HT-29 (cell line): ENCODE results near the gene PLGRKT. TPM values are rescaled to one million over a fixed set of nuclear protein-coding genes. Genes with fewer than 3 reads are reported as not detected.
"Not testable (repeated sequence)": the region's sequence is repeated elsewhere in the genome, so short reads cannot be mapped to it uniquely, and the experiment has no call there.

ENCODE experiments used
- DNase-seq: peaks from one replicate; pipeline ENCODE4 v3.0.0-alpha.2; 2015; ENCODE audit warnings: low spot score
- total RNA-seq: library from RNA; depleted of rRNA; stranded (reverse); fragments of >200 nt; shearing (Covaris generic); gene quantifications from 2 replicates; pipeline ENCODE4 v1.2.3, GENCODE V29; 2014

PLGRKT gene
- total RNA-seq, 1 experiment from 2014 or later = 4.1 TPM

DNA sequence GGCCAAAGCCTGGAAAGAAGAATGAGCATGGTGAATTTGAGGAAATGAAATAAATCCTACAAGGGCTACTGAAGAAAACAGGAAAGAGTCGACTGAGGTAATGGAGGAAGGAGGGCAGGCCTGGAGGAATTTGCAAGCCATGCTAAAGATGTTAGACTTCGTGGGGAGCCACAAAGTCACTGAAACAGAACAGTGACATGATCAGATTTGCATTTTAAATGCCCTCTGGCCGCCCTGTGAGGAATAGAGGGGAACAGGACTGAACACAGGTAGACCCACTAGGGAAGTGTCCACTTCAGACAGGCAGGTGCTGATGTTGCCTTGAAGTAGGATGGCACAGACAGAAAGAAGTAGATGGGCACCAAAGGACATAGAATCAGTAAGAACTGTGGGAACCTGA is 55.2 kb downstream of the PLGRKT start:
- no peak for DNase-seq

DNA sequence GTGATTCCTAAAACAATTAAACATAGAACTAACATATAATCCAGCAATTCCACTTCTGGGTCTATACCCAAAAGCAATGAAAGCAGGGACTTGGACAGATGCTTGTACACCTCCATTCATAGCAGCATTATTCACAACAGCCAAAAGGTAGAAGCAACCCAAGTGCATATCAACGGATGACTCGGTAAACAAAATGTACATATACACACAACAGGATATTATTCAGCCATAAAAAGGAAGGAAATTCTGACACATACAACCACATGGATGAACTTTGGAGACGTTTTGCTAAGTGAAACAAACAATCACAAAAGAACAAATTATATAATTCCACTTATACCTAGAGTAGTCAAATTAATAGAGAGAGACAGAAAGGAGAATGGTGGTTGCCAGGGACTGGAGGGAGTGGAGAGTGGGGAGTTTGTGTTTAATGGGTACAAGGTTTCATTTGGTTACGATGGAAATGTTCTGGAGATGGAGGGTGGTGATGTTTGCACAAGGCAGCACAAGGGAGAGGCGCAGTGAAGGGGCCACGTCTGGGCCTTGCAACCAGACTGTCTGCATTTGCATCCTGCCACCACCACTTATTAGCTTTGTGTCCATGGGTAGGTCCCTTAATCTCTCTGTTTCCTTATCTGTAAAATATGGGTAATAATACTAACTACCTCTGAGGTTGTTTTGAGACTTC is 61.8 kb downstream of the PLGRKT start:
- DNase-seq = peak; percentile 1

DNA sequence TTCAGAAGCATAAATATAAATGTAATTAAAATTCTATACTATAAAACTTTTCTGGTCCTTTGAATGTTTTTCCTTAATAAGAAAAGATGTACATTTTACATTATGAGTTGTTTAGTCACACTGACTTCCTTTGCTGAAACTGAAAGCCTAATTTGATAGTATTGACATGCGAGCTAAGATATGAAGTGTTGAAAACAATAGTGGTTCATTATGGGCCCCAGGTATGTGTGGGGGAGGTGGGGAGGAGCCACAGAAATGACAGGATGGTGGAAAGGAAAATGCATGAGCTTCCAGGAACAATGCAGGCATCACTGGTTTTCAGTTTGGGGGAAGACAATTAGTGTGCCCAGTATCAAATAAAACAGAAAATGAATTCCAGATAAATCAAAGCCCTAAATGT is 62.6 kb downstream of the PLGRKT start:
- no peak for DNase-seq

DNA sequence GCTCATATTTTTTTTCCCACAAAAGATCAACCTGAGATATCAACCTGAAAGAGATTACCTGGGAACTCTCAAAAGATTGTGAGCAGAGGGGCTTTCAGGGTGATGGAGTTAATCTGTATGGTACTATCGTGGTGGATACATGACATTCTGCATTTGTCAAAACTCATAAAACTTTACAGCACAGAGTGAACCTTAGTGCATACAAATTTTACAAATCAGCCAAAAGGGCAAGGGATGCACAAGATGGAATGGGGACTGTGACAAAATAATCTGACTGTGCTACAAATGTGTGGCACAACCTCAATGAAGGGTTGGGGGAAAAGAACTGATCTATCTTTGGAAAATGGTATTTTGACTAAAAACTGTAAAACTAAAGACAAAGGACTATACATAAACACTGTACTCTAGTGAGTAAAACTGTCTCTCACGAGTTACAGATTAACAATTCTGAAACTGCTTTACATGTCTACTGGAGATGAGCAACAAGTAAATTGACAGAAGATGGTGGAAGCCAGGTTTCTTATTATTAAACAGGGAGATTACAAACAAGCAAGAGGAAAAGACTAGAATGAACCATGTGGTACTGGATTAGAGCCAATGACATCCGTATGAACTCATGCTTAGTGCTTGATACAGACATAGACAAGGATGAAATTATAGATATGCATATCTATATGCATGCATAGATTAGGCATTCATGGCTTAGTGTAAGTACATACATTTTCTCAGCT is 73.3 kb downstream of the PLGRKT start:
- no peak for DNase-seq

DNA sequence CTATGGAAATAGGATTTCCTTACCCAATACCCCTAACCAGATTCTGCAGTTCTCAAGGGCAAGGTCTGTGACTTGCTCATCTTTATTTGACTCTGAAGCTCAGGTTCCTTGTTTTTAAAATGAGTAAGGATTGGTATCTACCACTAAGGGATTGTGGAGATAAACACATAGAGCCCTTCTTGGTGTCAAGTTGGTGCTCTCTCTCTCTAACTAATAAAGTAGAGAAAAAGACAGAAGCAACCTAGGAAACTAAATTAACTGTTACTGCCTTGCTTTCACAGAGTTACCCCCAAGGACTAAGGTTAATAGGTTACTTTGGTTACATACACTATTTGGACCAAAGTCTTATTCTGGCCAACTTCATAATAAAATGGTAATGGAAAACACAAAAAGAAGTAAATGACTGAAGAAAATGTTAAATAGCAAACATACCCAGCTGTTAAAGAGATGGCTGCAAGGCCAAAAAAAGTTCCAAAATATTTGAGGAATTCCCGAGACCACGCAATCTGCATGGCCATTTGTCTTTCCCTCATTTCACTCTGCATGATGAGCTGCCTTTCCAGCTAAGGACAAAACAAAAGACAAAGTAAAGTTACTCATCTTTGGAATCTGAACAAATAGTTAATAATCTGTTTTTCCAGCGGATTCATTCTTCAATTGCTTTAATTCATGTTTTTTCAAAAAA is 76.3 kb downstream of the PLGRKT start:
- no peak for DNase-seq

DNA sequence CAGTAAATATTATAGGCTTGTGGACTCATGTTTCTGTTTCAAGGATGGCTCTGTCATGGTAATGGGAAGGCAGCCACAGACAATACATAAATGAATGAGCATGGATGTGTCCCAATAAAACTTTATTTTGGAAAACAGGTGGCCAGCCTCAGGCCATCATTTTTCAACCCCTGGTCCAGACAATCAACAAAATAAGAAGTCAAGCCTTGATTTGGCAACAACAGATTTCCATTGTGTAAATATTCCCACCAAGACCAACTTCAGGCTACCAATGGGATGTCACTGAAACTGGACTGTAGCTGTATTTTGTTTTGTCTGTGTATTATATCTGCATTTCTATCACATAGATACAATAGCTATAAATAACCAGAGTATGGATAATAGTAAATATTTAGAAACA is 77.4 kb downstream of the PLGRKT start:
- DNase-seq = no peak

DNA sequence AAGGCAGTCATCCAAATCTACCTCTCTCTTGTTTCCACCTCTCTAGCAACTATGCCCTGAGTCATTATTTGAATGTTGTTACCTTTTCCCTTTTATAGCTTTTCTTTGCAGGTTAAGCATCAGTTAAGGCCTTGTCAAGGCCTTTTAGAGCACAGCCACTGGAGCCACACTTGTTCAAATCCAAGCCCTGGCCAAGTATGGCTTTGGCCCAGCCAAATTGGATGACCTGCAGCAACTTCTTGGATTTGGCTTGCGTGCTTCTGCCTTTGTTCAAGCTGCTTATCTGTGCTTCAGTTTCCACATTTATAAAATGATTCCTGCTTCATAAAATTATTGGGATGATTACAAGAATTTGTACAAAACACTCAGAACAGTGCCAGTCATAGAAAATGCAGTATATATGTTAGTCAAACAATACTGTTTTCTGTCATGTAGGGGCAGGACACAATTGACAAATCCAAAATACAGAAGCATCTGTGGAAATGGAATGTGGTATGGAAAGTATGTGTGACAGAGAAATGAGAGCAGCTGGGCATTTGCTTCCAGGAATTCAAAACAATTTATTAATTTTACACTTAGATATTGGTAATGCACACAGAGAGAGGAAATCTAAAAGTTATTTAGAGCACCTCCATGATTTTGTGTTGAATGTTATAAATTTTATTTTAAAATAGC is 80.2 kb downstream of the PLGRKT start:
- no peak for DNase-seq

DNA sequence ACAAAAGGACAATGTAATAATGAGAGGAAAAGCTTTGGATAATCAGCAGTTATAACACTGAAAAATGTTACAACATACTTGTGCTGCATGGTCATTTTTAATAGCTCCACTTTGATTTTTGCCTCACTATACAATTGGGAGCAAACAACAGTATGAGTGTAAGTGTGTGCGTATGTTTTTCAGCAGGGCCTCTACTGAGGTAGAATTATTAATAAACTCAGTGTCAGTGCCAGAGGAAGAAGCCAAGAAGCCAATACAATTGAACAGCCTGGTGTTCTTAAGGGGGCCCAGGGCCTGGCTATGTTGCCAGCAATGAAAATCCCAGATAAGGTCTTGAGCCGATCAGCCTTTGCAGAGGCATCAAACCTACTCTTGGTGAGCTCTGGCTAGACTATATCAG is 81.9 kb downstream of the PLGRKT start:
- no peak for DNase-seq

DNA sequence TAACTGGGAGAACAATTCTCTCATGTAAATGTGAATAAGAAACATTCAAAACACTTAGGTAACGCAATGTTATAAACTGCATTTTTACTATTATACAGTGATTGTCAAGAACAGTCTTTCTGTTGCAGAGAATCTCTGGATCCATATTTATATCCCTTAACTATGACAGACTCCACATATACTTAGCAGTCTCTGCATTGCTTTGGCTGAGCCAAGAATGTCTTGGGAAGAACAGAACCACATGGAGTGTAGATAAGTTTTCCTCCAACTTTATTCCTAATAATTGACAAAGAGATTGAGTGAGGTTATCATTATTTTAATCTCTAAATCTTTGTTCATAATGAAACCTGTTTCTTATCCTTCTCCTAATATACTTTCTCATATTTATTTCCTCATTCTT is 82.5 kb downstream of the PLGRKT start:
- no peak for DNase-seq

DNA sequence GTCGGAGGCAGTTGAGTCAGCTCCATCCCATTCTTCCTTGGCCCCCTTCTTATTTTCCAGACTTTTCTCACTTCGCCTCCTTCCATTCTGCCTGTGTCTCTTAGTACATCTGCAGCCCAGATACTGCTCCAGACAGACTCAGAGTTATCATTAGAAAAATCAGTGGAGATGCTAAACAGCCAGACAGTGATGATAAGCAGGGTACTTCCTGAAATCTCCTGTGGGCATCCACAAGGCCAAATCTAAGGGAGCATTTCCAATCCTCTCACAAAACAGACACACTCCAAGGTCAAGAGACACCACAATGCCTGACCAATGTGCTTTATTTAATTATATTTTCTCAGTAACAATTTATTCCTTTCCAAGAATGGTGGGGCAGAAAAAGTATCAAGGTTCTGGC is 83.5 kb downstream of the PLGRKT start:
- no peak for DNase-seq

DNA sequence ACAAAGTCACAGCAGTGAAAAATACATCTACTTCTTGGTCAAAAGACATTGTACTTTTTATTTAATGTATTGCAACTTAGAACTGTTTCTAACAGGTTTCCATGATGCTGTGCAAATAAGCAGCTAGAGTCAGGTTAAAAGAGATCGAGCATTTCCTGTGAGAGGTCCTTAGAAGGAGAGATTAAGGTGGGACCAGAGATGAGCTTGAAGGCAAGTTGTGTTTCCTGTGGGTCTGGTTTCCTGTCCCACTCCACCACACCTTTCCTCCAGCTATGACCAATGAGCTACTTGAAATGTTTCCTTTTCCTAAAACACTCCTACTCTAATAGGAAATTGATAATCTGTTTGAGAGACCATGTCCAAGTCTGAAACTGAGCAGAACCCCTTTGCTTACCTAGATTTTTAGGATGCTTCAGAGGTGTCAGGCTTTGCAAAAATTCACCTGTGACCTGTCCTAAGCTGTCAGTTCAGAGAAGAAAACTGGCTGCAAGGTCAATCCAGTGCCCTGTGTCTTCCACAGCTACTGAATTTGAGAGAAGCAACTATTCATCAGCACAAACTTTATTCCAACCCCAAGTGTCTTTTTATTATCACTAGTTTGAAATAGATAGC is 85.0 kb downstream of the PLGRKT start:
- DNase-seq = no peak

DNA sequence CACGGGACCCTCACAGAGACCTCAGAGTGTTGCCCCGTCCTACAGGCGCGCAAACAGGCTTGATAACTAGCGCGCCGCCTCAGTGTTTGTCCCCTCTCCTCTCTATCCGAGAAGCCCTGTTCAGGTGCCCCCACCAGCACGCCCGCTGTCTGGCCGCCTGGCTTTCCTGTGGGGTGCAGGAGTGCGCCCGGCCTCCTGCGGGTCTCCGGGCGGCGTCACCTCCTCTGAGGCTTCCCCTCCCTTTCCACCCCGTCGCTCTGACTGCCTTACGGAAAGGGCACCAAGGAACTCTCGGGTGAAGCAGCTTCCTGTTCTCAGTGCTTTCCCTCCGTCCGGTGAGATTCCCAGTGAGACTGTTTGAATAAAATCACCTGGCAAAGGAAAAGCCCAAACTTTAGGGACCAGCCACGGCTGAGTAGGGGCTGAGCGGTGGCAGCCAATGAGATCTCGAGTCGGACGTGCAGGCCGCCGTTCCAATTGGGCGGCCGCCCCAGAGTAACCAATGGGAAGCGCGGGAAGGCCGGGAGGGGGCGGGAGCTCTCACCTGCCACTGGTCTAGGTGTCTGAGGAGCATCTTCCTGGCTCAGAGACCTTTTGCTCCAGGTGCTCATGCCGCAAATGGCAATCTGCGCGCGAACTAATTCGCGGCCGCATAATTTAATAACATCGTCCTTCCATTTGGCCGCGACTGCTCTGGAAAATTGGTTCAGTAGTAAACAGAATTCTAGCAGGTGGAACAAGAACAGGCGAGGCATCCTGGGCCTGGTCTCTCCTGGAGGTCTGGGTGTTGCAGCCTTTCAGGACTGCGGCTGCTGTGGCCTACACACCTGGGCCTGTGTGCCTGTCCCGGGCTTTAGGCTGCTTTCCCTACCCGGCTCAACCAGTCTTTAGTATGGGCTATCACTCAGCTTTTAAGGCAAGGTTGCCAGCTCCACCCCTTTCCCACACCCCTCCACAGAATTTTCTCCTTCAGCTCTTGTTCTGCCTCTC is 98.4 kb downstream of the PLGRKT start, which contains the start of gene RLN1:
TSS of gene RLN1 (minus strand) at position 885 of the 990 bp plus-strand sequence. CDS start at position 755, 130 bp downstream.
- DNase-seq = peak; percentile 41

DNA sequence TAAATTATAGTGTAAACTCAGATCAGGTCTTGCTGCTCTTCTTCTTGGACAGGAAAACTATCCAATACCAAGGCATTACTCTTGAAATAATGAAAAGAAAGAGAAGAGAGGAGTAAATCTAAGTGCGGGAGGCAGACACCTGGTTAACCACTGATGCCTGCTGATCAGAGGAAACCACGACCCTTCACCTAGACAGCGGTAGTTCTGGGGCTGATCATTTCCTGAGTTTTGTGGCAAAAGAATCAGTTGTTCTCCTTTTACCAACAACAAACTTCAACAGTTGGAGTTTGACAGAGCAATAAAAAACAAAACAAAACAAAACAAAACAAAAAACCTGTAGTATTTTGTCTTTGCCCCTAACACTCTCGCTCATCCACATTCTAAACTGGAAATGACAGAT is 101.0 kb downstream of the PLGRKT start:
- no peak for DNase-seq

DNA sequence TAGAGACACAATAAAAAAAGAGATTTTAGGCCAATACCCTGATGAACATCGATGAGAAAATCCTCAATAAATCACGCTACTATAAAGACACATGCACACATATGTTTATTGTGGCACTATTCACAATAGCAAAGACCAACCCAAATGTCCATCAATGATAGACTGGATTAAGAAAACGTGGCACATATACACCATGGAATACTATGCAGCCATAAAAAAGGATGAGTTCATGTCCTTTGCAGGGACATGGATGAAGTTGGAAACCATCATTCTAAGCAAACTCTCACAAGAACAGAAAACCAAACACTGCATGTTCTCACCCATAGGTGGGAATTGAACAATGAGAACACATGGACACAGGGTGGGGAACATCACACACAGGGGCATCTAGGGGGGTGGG is 106.4 kb downstream of the PLGRKT start:
- not testable (repeated sequence) for DNase-seq

DNA sequence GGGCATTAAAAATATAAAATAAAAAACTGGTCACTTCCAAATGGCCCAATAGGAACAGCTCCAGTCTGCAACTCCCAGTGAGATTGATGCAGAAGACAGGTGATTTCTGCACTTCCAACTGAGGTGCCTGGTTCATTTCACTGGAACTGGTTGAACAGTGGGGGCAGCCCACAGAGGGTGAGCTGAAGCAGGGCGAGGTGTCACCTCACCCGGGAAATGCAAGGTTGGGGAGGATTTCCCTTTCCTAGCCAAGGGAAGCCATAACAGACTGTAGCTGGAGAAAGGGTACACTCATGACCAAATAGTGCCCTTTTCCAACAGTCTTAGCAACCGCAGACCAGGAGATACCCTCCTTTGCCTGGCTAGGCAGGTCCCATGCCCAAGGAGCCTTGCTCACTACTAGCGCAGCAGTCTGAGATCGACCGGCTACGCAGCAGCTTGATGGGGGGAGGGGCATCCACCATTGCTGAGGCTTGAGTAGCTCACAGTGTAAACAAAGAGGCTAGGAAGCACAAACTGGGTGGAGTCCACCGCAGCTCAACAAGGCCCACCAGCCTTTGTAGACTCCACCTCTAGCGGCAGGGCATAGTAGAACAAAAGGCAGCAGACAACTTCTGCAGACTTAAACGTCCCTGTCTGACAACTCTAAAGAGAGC is 110.7 kb downstream of the PLGRKT start:
- DNase-seq = no peak

DNA sequence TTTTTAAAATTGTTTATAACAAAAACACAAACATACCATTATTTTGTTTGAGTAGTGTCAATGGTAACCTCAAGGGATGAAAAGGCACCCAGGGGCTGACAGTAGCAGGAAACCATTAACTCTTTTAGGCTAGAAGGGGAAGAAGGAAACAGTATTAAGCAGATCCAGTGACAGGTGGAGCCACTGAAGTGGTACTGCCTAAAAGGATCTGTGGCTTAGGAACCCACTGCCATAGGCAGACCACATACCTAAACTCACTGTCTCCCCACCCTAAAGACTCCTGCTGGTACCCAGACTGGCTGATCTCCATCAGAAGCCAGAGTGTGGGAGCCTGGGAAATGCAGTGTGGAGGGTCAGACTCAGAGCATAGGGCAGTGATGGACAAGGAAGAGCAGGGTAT is 111.5 kb downstream of the PLGRKT start:
- DNase-seq = no peak

DNA sequence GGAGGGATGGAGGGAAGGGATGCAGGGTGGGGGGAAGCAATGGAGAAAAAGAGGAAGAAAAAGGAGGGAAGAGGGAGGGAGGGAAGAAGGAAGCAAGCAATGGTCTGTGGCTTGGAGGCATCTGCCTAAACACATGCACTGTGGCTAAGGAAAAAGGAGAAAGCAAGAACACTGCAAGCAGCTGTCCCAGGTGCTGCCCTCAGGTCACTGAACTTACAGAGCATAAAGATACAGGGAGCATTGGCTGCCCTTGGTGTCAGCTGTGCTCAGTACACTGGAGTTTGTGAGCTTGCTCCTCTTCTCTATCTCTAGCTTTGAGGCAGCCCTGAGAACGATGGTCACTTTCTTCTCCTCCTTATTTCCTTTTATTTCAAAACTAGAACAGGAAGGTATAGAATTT is 116.1 kb downstream of the PLGRKT start:
- DNase-seq = not testable (repeated sequence)

DNA sequence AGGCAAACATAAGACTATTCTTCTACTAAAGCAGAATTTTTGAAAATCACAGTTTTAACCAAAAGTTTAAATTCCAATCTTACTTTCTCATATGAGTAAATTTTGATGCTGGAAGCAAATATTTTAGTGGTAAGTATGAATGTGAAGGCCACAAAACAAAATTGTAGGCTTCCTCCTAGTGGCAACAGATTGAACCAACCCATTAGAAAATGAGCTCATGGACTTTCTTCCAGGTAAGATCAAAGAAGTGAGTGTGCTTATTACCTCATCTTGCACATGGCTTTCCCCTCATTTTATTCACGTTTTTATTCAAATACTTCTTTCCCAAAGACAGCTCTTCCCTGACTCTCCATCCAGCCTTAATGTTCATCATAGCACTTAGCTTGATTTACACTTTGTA is 116.7 kb downstream of the PLGRKT start:
- no peak for DNase-seq

DNA sequence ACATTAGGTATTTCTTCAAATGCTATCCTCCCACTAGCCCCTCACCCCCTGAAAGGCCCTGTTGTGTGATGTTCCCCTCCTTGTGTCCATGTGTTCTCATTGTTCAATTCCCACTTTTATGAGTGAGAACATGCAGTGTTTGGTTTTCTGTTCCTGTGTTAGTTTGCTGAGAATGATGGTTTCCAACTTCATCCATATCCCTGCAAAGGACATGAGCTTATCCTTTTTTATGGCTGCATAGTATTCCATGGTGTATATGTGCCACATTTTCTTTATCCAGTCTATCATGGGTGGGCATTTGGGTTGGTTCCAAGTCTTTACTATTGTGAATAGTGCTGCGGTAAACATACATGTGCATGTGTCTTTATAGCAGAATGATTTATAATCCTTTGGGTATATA is 121.3 kb downstream of the PLGRKT start:
- not testable (repeated sequence) for DNase-seq
